Stomach (tissue), 9 donors: ENCODE results near the gene S1PR1. TPM values are rescaled to one million over a fixed set of nuclear protein-coding genes. Genes with fewer than 3 reads are reported as not detected.
A peak's percentile ranks its signal among the peaks of the same experiment; 100 is the strongest.

ENCODE experiments used
- DNase-seq, 2 donors: peaks; one replicate each; pipeline versions ENCODE4 v3.0.0 to v3.0.0-alpha.2; 2013 to 2019
- H3K27ac ChIP-seq, 5 donors: fragments of 200-600 bp in 4 of 5; sonication (generic) in 4 of 5; one replicate each; pipeline ENCODE4 v1.5.1; 2013 to 2019; ENCODE audit warnings: mild to moderate bottlenecking in 1 of 5, moderate library complexity in 1 of 5
- H3K27me3 ChIP-seq, 3 donors: fragments of 200-600 bp; sonication (generic); one replicate each; pipeline ENCODE4 v1.5.1; 2017 to 2019; ENCODE audit warnings: mixed run types in 1 of 3
- H3K36me3 ChIP-seq, 4 donors: fragments of 200-600 bp; sonication (generic); 1 replicate in 3 of 4; 2 replicates in 1 of 4; pipeline ENCODE4 v1.5.1; 2016 to 2019
- H3K4me1 ChIP-seq, 4 donors: fragments of 200-600 bp; sonication (generic); one replicate each; pipeline ENCODE4 v1.5.1; 2016 to 2019
- H3K4me3 ChIP-seq, 4 donors: fragments of 200-600 bp; sonication (generic) in 3 of 4; one replicate each; pipeline ENCODE4 v1.5.1; 2016 to 2019; ENCODE audit warnings: mild to moderate bottlenecking in 1 of 4
- H3K9me3 ChIP-seq, 4 donors: fragments of 200-600 bp; sonication (generic); one replicate each; pipeline ENCODE4 v1.5.1; 2016 to 2019
- EP300 ChIP-seq: sonication (generic); formaldehyde crosslinking; IDR thresholded peaks from one replicate; pipeline ENCODE4 v1.6.1; 2017; ENCODE audit warnings: antibody characterized with exemption
- POLR2A ChIP-seq, 4 donors: fragments of 450-650 bp; IDR thresholded peaks; one replicate each; pipeline ENCODE4 v1.6.1; 2016; ENCODE audit warnings: antibody characterized with exemption in 4 of 4, control low read depth in 2 of 4, mild to moderate bottlenecking in 1 of 4, moderate library complexity in 1 of 4
- POLR2AphosphoS5 ChIP-seq, 3 donors: sonication (generic); formaldehyde crosslinking; IDR thresholded peaks; one replicate each; pipeline ENCODE4 v1.6.1; 2016; ENCODE audit warnings: antibody characterized with exemption in 3 of 3
- WGBS, 5 donors: extraction: QIAGEN DNeasy Blood & Tissue Kit in 3 of 5; methylation state at CpG; one replicate each; pipeline versions ENCODE4 v1.1.5 to v1.1.7; 2013 to 2018; 5-methylcytosine and 5-hydroxymethylcytosine counted together
- intact Hi-C: fragments of 100-400 bp; cut with DNase I; formaldehyde crosslinking; loops from one replicate; pipeline ENCODE4 v1.15.1; 2023; ENCODE audit warnings: low total_unique reads
- polyA plus RNA-seq, 3 donors: library from polyadenylated mRNA; stranded (reverse); fragments of 200-250 nt; gene quantifications; one replicate each; pipeline ENCODE4 v1.2.3, GENCODE V29; 2013
- total RNA-seq, 5 donors: library from RNA; depleted of rRNA; stranded (reverse); fragments of >200 nt; gene quantifications; one replicate each; pipeline versions ENCODE4 v1.1.0 to v1.2.3, GENCODE V29; 2014 to 2016
- TF ChIP-seq, protein P1 (sequence below), 7 experiments: fragments of 450-650 bp in 4 of 7; fragments of 200-600 bp in 3 of 7; sonication (generic) in 3 of 7; IDR thresholded peaks; one replicate each; pipeline ENCODE4 v1.5.1; 2016 to 2019; ENCODE audit warnings: antibody characterized with exemption in 7 of 7, control low read depth in 2 of 7, mild to moderate bottlenecking in 1 of 7
- donor health status: healthy with polysubstance abuse.
- donor health status: Bipolar disorder and iron deficiency.
- donor health status: healthy.

S1PR1 gene
- total and polyA plus RNA-seq, 8 donors = 3.7 to 54.0 (median 10.0) TPM

DNA sequence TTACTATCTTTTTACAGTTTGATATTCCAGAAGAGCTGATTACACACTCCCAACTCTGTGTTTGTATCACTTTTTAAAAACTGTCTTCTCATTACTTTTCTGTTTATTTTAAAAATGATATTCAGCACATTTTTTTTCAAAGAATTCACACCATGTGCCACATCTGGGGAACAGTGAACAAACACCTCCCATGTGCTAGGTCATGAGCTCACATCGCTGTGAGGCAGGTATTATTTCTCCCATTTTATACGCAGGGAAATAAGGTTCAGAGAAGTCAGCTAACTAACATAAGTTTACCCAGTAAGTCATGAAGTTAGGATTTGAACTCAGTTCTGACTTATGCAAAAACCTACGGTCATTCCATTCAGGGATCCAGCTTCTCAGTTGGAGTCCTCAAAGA is 44.9 kb downstream of the S1PR1 start:
- WGBS, 5 donors = 91 to 100% (median 95%) methylated on average over 3 of the region's 3 CpGs
- no peaks in the 10 kb centered on the region for H3K9me3 ChIP-seq
- intact Hi-C loops = no loop called here
- no peaks in the 10 kb centered on the region for H3K4me1 ChIP-seq
- no peaks in the 10 kb centered on the region for H3K36me3 ChIP-seq
- TF ChIP-seq EP300 (no peak), POLR2A (IDR thresholded peaks at IDR 0.05) (no peak), POLR2AphosphoS5 (IDR thresholded peaks at IDR 0.05) (no peak)
- TF ChIP-seq, protein P1, sequence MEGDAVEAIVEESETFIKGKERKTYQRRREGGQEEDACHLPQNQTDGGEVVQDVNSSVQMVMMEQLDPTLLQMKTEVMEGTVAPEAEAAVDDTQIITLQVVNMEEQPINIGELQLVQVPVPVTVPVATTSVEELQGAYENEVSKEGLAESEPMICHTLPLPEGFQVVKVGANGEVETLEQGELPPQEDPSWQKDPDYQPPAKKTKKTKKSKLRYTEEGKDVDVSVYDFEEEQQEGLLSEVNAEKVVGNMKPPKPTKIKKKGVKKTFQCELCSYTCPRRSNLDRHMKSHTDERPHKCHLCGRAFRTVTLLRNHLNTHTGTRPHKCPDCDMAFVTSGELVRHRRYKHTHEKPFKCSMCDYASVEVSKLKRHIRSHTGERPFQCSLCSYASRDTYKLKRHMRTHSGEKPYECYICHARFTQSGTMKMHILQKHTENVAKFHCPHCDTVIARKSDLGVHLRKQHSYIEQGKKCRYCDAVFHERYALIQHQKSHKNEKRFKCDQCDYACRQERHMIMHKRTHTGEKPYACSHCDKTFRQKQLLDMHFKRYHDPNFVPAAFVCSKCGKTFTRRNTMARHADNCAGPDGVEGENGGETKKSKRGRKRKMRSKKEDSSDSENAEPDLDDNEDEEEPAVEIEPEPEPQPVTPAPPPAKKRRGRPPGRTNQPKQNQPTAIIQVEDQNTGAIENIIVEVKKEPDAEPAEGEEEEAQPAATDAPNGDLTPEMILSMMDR (IDR thresholded peaks at IDR 0.05) = no peak
- no peak overlapping the region for H3K4me3 ChIP-seq
- H3K27ac ChIP-seq = no peak overlapping the region
- DNase-seq = no peak
- peaks cover 0 to 4% (median 0%) of the 10 kb centered on the region in 3 donors for H3K27me3 ChIP-seq

DNA sequence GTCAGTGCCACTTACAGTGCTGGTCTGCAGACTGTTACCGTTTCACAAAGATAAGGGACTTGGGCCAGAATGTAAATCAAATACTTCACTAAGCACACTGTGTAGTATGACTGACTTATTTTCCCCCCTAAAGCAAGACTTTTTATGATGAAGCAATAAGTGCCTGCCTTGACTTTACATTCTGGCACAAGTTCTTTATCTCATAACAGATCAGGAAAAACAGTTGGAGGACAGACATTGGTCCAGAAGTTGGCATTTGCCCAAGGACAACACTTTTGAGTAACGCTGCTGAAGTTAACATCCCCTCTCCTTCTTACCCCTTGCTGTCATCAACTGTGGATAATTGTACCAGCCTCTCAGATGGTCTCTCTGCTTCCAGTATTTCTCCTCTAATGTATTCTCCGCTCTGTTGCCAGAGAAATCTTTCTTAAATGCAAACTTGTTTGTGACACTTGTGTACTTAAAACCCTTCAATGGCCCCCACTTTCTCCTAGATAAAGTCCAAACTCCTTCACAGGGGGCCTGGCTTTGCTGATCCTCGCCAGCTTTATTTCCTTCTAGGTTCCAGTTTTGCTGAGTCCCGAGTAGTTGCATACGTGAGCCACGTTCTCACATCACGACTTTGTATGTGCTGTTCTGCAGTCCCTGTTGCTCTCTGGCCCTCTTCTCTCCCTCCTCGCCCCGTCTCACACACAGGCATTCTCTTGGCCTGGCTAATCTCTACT is 45.7 kb downstream of the S1PR1 start:
- Histone ChIP-seq H3K4me1 (no peaks in the 10 kb centered on the region), H3K36me3 (no peaks in the 10 kb centered on the region), H3K4me3 (no peak overlapping the region), H3K9me3 (no peaks in the 10 kb centered on the region), H3K27ac (no peak overlapping the region), H3K27me3 (peaks cover 0 to 4% (median 0%) of the 10 kb centered on the region in 3 donors)
- intact Hi-C loops = no loop called here
- TF ChIP-seq EP300 (no peak), POLR2AphosphoS5 (IDR thresholded peaks at IDR 0.05) (no peak), POLR2A (IDR thresholded peaks at IDR 0.05) (no peak)
- TF ChIP-seq, protein P1 (IDR thresholded peaks at IDR 0.05) = no peak
- no peak for DNase-seq
- WGBS, 5 donors = 57 to 74% (median 64%) methylated on average over 10 of the region's 10 CpGs

DNA sequence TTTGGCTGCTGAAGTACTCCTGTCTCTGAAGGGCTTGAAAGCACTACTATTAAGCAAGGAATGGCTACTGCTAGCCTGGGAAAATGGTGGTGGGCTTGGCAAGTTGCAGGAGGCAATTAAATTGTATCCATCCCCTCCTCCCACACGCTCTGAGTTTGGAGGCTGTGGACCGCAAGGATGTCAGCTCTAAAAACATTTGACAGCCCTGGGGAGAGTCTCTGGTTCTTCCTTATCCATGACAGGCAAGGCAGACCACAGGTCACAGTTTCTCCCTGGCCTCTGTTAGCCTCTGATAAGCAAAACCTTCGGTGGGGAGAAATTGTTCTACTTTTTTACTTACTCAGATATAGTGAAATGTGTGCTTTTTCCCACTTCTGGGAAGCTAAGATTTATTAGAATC is 46.6 kb downstream of the S1PR1 start:
- TF ChIP-seq POLR2A (IDR thresholded peaks at IDR 0.05) (no peak), POLR2AphosphoS5 (IDR thresholded peaks at IDR 0.05) (no peak), EP300 (no peak)
- TF ChIP-seq, protein P1 (IDR thresholded peaks at IDR 0.05) = no peak
- Histone ChIP-seq H3K4me3 (no peak overlapping the region), H3K27me3 (peaks cover 0 to 4% (median 0%) of the 10 kb centered on the region in 3 donors), H3K36me3 (no peaks in the 10 kb centered on the region), H3K4me1 (no peaks in the 10 kb centered on the region), H3K27ac (no peak overlapping the region), H3K9me3 (no peaks in the 10 kb centered on the region)
- intact Hi-C loops = no loop called here
- no peak for DNase-seq
- 61 to 74% (median 71%) methylated on average over 3 of the region's 3 CpGs for WGBS, 5 donors

DNA sequence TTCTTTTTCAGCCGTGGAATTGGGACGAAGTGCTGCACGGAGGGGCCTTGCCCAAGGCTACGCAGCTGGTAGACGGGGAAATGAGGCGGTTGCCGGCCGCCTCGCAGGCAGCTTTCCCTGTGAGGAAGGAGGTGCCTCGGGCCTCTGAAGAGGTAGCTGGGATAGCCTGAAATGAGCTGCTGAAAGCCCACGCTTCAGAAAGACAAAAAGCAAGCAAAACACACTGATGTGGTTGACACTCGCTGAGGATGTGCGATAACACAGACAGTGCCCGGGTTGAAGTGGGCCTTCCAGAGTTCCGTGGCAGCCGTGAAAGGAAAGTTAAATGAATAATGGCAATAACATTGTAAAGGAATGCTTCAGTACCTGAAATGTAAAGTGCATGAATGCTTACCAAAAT is 47.2 kb downstream of the S1PR1 start:
- no peaks in the 10 kb centered on the region for H3K36me3 ChIP-seq
- peaks cover 0 to 4% (median 0%) of the 10 kb centered on the region in 3 donors for H3K27me3 ChIP-seq
- no peak overlapping the region for H3K4me3 ChIP-seq
- no peak overlapping the region for H3K27ac ChIP-seq
- WGBS, 5 donors = 75 to 90% (median 79%) methylated on average over 16 of the region's 16 CpGs
- TF ChIP-seq, protein P1 (IDR thresholded peaks at IDR 0.05) = no peak
- TF ChIP-seq POLR2A (IDR thresholded peaks at IDR 0.05) = no peak
- TF ChIP-seq EP300 = no peak
- no peak for TF ChIP-seq POLR2AphosphoS5 (IDR thresholded peaks at IDR 0.05)
- peak in 1 of 2 donors; percentile 32 for DNase-seq
- H3K9me3 ChIP-seq = no peaks in the 10 kb centered on the region
- H3K4me1 ChIP-seq = peaks cover 0 to 5% (median 0%) of the 10 kb centered on the region in 4 donors
- intact Hi-C loops = no loop called here
